Placental pericyte (primary cell): ENCODE results near the gene ZNF84. TPM values are rescaled to one million over a fixed set of nuclear protein-coding genes. Genes with fewer than 3 reads are reported as not detected.

Source experiments
- small RNA-seq: library from RNA; depleted of rRNA; stranded (forward); fragments of <200 nt; gene quantifications from one replicate; pipeline ENCODE3, GENCODE V24; 2012; ENCODE audit warnings: low replicate concordance
- total RNA-seq: library from RNA; depleted of rRNA; stranded (reverse); fragments of >200 nt; gene quantifications from 2 replicates; pipeline ENCODE4 v1.2.3, GENCODE V29; 2012

The ZNF84 gene
- total RNA-seq = 14.0 and 23.9 TPM in 2 replicates

DNA sequence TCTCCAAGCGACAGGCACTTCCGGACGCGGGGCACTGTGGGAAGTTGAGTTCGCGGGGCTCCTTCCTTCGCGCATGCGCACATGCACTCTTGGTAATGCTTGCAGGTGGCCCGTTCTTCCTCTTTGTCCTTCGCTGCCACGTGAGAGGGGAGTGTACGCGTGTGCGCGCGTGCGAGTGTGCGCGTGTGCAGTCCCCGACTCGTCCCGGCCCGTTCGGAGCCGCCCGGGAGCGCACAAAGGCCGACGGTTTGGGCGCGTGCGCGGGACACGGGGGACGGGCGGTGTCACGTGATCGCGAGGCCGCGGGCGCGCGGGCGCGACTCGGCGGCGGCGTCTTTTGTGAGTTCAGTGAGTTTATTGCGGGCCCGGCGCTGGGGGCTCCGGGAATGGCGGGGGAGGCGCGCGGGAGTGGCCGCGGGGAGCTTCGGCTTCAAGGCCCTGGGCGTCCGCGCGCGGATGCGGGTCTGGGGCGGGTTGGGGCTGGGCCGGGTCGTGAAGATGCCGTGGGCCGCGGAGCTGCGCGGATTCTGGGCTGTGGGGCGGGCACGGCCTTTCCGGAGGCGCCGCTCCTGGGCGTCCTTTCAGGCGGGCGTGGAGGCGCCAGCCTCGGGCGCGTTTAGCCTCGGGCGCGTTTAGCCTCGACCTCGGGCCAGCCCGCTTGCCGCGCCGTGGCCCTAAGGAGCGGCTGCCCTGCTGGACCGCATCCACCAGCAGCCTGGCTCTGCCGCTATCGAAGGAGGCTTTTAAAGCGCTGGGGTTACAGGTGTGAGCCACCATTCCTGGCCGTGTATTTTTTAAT lies at the start of gene ZNF84:
TSS of gene ZNF84 (plus strand) at position 303 of the 799 bp plus-strand sequence. CDS start 3,959 bp downstream, outside the sequence.

GRCh38 chr12:133080368-133081158 lies 43.3 kb downstream of the ZNF84 start, which contains the start of gene ZNF140:
ZNF140 (plus strand) TSS chr12:133080923; CDS start chr12:133081321, 398 bp downstream.

Small RNA genes within 50 kb of the gene (small RNA-seq; reads per million reads assigned to genes)
- gene RNU4ATAC12P = not detected

Other genes with a start within 250 kb of the ZNF84 start
- 155 and 184 TPM in 2 replicates for gene GOLGA3, start 208.6 kb upstream of the ZNF84 start, total RNA-seq
- gene CHFR, start 149.9 kb upstream of the ZNF84 start, total RNA-seq = 48.8 and 52.1 TPM in 2 replicates
- 10.1 and 10.7 TPM in 2 replicates for gene ZNF605, start 81.2 kb upstream of the ZNF84 start, total RNA-seq
- 18.2 and 28.6 TPM in 2 replicates for gene ZNF26, start 51.1 kb upstream of the ZNF84 start, total RNA-seq
- gene ZNF140, start 43.4 kb downstream of the ZNF84 start, total RNA-seq = 14.2 and 17.2 TPM in 2 replicates
- gene ZNF891, start 92.8 kb downstream of the ZNF84 start, total RNA-seq = 0.44 and 0.86 TPM in 2 replicates
- 3.9 and 5.9 TPM in 2 replicates for gene ZNF10, start 93.1 kb downstream of the ZNF84 start, total RNA-seq
- 22.3 and 27.5 TPM in 2 replicates for gene ZNF268, start 144.0 kb downstream of the ZNF84 start, total RNA-seq
- not detected in 2 replicates for gene ANHX, start 198.4 kb downstream of the ZNF84 start, total RNA-seq